Uterus (tissue), 2 donors: ENCODE measurements around the gene FAR2.

Experiments
- POLR2A ChIP-seq, 2 donors: fragments of 450-650 bp; IDR thresholded peaks; one replicate each; pipeline ENCODE4 v1.6.1; 2016; ENCODE audit warnings: antibody characterized with exemption in 2 of 2, mild to moderate bottlenecking in 1 of 2, moderate library complexity in 1 of 2
- TF ChIP-seq, protein P1 (sequence below), 4 experiments: fragments of 200-600 bp in 2 of 4; fragments of 450-650 bp in 2 of 4; sonication (generic) in 2 of 4; IDR thresholded peaks; one replicate each; pipeline ENCODE4 v1.5.1; 2016 to 2019; ENCODE audit warnings: antibody characterized with exemption in 4 of 4, mild to moderate bottlenecking in 2 of 4, moderate library complexity in 1 of 4

GRCh38 chr12:29229937-29230336, 80.9 kb downstream of the FAR2 start:
- TF ChIP-seq, protein P1, sequence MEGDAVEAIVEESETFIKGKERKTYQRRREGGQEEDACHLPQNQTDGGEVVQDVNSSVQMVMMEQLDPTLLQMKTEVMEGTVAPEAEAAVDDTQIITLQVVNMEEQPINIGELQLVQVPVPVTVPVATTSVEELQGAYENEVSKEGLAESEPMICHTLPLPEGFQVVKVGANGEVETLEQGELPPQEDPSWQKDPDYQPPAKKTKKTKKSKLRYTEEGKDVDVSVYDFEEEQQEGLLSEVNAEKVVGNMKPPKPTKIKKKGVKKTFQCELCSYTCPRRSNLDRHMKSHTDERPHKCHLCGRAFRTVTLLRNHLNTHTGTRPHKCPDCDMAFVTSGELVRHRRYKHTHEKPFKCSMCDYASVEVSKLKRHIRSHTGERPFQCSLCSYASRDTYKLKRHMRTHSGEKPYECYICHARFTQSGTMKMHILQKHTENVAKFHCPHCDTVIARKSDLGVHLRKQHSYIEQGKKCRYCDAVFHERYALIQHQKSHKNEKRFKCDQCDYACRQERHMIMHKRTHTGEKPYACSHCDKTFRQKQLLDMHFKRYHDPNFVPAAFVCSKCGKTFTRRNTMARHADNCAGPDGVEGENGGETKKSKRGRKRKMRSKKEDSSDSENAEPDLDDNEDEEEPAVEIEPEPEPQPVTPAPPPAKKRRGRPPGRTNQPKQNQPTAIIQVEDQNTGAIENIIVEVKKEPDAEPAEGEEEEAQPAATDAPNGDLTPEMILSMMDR (IDR thresholded peaks at IDR 0.05): no peak
- no peak for TF ChIP-seq POLR2A (IDR thresholded peaks at IDR 0.05)
